NCI-H345 treated with DMSO at 0.1 percent for 48 hours (cell line): ENCODE data around the gene TEX264.

ENCODE experiments used
- DNase-seq: peaks from one replicate; lab custom pipeline; 2025; ENCODE audit not compliant: unreplicated experiment; lab: John Stamatoyannopoulos, UW

The TEX264 gene

GRCh38 chr3:51673802-51674654 lies 3.0 kb downstream of the TEX264 start:
- DNase-seq: no peak

GRCh38 chr3:51675201-51675611 lies 4.2 kb downstream of the TEX264 start:
- no peak for DNase-seq

GRCh38 chr3:51676102-51676640 lies 5.1 kb downstream of the TEX264 start:
- no peak for DNase-seq

- DNase-seq: no peak
These were observed 6.3 kb downstream of the TEX264 start for GRCh38 chr3:51677358-51677757.

- no peak for DNase-seq
These were observed 7.1 kb downstream of the TEX264 start for GRCh38 chr3:51678186-51678585.

- DNase-seq: no peak
These were observed 7.6 kb downstream of the TEX264 start for GRCh38 chr3:51678641-51679040.

- DNase-seq: no peak
These were observed 8.3 kb downstream of the TEX264 start for GRCh38 chr3:51679318-51679717.

- no peak for DNase-seq
These were observed 8.7 kb downstream of the TEX264 start for GRCh38 chr3:51679777-51680176.

GRCh38 chr3:51680196-51680595 lies 9.1 kb downstream of the TEX264 start:
- DNase-seq: no peak

- no peak for DNase-seq
These were observed 9.7 kb downstream of the TEX264 start for GRCh38 chr3:51680663-51681230.

- no peak for DNase-seq
These were observed 10.4 kb downstream of the TEX264 start for GRCh38 chr3:51681453-51681852.

GRCh38 chr3:51682079-51682478 lies 11.0 kb downstream of the TEX264 start:
- peak; percentile 35 for DNase-seq

- no peak for DNase-seq
These were observed 11.5 kb downstream of the TEX264 start for GRCh38 chr3:51682526-51682925.

- no peak for DNase-seq
These were observed 12.5 kb downstream of the TEX264 start for GRCh38 chr3:51683566-51683965.

GRCh38 chr3:51684971-51685751 lies 14.1 kb downstream of the TEX264 start:
- no peak for DNase-seq

- DNase-seq: no peak
These were observed 15.0 kb downstream of the TEX264 start for GRCh38 chr3:51686056-51686455.

GRCh38 chr3:51686512-51687215 lies 15.6 kb downstream of the TEX264 start:
- no peak for DNase-seq

- no peak for DNase-seq
These were observed 16.6 kb downstream of the TEX264 start for GRCh38 chr3:51687431-51688205.

GRCh38 chr3:51688206-51688600 lies 17.2 kb downstream of the TEX264 start:
- DNase-seq: no peak

GRCh38 chr3:51691021-51691420 lies 20.0 kb downstream of the TEX264 start:
- no peak for DNase-seq
